GM20431 (cell line): Measurements from ENCODE around the gene NUP85.
"Not testable (repeated sequence)": the region's sequence is repeated elsewhere in the genome, so short reads cannot be mapped to it uniquely, and the experiment has no call there.

Experiments used
- in situ Hi-C: fragments of 300-500 bp; cut with MseI, MboI; formaldehyde crosslinking; loops from one replicate; pipeline ENCODE4 v1.15.0; 2020; ENCODE audit warnings: low sequenced_read_pairs; ENCODE audit not compliant: unreplicated experiment

NUP85 gene

DNA sequence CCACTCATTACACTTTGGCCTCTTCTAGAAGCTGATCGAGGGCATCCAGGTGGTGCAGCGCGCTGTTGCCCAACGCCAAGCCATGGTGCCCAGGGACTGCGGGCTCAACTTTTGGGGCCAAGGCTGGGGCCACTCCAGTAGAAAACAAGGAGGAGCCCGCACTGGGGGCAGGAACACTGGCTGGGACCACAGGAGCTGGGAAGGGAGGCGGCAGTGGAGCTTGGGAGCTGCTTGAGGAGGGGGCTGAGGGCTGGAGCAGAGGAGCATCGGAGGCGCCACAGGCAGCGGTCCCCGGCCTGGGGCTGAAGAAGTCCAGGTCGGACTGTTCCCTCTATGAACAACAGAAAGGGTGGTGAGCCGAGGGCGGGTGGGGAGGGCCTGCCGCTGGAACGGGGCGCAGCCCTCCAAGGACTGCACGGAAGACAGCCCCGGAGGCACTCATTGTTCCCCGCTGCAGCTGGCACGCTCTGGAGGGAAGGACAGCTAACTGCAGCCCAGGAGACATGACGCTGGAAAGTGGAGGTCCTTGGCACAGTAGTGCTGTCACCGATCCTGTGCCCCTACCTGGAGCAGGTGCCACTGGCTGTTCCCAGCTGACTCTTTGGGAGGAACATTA lies 34.4 kb downstream of the NUP85 start:
- in situ Hi-C loops = no loop called here

DNA sequence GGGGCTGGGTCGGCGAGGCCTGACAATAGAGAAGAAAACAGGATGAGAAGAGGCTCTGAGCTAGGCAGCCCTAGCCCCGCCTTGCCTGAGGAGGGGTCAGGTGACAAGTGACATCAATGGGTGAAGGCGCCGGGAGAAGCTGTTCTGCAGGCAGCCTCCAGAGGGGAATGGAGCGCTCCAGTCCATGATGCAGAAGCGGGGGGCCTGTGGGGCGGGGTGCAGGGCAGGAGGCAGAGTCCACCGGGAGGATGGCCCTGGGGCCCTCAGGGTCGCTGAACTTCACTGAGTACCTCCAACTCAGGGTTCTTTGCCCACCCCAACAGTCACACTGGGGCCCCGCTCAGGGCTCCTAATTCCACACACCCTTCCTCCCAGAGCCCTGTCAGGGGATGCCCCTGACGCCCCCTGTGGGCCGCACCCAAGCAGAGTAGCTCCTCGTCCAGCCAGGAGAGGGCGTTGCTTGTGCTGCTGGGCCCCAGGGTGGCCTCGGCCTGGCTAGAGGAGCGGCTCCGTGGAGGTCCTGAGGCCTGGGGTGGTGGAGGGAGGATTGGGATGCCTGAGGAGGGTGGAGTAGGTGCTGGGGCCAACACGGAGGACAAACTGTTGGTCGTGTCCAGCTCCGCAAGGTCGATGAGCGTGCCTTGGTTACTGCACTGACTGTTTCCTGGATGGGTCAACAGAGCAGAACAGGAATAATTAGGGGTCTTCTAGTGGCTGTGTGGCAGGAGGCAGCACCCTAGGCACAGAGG lies 35.1 kb downstream of the NUP85 start:
- in situ Hi-C loops = no loop called here

DNA sequence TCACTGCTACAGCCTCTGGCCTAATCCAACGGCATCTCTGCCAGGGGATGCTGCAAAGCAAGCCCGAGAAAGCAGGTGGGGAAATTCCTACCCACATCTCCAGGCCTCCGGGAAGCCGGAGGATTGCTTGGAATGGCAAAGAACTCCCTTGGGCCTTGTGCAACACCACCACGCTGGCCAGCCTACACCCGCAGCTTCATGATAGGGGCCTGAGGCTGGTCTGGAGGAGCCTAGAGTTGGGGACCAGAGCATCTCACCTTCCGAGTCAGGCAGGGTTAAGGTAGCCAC lies 35.6 kb downstream of the NUP85 start:
- in situ Hi-C loops = no loop called here

DNA sequence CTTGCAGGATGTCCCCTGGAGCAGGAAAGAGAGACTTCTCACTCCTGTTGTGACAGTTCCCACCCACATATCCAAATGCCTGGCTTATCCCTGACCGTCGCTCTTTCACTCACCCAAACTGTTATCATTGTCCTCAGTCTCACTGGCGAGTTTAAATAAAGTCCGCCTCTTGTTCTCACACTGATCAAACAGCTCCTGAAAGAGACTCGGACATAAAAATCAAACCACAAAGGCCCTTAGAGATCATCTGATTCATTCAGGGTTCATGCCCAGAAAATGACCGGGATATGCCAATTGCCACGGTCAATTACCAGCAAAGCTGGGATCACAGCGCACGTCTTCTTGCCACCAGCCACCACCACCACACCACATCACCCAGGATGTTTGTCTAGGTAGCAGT lies 36.0 kb downstream of the NUP85 start:
- in situ Hi-C loops = no loop called here

DNA sequence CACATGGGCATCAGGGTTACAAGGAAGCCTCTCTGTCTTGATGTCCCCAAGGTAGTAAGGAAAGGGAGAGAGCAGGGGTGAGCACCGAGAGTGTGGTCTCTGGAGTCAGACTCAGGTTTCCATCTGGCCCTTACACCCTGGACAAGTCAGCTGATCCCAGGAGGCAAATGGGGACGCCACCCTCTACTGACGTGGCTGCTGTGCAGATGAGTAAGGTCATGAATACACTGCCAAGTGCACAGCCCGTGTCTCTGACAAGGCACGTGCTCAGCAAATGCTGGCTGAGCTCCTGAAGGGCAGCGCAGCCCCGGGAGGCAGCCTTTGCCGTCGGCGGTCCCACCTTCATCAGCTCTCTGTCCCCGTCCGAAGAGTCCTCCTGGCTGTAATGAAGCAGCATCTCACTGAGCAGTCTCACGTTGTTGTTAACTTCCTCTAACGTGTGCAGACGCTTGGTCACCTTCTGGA lies 36.5 kb downstream of the NUP85 start:
- in situ Hi-C loops = no loop called here

DNA sequence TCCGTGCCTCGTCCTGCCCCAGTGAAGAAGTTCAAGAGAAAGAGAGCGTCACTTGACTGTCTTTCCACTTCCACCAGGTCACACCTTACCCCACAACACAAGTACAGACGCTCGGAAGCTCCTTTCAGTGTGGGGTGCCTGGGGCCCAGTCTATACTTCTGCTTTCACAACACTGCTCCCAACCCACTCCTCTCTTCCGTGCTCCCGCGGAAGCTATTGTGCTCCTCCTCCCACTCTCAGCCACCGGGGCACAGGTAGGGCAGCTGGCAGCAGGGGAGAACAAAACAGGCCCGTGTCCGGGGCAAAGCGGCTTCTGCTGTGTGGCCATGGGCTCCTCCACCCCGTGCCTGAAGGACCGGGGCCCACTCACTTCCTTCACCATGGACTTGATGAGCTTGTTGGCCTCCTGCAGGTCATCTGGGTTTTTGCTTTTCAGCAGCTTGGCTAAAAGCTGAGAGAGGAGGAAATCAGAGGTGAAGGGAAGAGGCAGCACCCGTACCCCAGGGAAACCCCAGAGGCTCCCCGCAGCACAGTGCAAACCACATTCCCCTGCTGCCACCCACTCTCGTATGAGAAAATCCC lies 37.1 kb downstream of the NUP85 start:
- in situ Hi-C loops = no loop called here

DNA sequence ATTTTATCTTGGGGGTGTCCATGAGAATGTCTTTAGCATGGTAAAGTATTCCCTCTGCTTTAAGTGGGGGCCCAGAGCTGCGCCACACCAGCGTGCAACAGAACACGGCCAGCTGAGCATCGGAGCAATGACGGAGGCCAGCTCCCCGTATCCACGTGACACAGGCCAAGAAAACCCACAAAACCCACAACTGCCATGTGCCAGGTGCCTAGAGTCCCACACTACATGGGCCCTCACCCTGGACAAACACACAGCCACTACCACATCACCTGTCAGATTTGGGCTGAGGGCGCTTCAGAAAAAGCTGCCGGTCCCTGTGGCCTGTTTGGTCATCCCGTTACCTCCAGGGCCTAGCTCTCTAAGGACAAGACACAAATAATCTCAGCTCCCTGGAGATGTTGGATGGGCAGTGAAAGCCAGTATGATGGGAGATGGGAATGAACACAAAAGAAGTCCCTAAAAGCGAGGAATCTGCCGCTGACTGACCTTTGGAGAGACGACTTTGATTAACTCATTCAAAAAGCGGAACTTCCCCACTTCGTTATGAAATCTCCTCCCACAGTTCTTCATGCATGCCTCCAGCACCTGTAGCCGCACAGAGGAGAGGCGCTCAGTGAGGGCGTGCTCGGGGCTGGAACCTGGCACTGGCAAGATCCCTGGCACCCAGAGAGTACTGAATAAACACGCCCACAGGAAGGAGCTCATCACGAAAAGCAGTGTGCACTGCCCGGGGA lies 38.8 kb downstream of the NUP85 start:
- in situ Hi-C loops = no loop called here

DNA sequence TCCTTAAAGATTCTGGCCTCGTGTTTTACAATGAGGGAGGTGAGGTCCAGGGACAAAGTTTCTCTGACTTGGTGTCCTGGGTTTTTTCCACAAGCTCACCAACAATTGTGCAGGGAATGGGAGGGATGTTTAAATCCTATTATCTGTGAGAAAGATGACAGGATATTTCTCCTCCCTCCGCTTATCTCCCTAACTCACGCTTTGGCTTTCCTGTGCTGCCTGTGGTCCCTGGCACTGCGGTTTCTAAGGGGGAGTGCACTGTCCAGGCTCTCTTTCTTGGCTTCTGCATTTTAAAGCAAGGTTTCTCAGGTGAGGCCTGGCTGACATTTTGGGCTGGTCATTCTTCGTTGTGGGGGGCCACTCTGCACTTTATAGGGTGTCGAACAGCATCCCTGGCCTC lies 39.5 kb downstream of the NUP85 start:
- in situ Hi-C loops = no loop called here

DNA sequence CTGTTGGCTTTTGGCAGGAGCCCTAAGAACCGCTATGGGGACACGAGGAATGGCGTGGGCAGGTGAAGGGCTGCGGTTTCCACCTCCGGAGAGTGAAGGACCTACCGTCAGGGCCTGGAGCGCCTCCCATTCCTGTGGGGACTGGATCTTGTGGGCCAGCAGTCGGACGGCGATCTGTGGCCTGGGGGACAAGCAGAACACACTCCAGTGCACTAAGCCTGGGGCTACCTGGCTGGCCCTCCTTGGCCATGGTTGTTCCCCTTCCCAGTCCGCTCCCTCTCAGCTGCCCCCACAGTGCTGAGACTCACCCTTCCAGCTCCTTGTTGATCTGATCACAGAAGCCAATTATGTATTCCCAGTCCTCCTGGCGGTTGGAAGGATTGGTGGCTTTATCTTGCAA lies 40.9 kb downstream of the NUP85 start:
- in situ Hi-C loops = no loop called here

DNA sequence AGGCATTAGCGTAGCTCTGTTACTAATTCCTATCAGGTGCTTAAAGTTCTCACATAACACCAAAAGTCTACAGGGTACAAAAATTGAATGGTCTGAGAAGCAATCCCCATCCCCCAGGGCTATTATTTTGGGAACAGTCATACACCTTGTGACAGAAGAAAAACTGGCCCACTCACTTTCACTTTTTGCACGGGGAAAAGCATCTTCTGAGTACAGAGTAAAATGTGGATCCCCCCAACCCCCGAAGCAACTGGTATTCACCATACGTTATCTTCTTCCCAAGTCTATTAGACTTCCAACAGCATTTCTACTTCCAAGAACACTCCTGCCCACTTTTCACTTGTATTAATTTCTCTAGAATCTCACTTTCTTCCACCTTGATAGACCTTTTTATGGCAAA lies 44.1 kb downstream of the NUP85 start:
- in situ Hi-C loops = no loop called here

DNA sequence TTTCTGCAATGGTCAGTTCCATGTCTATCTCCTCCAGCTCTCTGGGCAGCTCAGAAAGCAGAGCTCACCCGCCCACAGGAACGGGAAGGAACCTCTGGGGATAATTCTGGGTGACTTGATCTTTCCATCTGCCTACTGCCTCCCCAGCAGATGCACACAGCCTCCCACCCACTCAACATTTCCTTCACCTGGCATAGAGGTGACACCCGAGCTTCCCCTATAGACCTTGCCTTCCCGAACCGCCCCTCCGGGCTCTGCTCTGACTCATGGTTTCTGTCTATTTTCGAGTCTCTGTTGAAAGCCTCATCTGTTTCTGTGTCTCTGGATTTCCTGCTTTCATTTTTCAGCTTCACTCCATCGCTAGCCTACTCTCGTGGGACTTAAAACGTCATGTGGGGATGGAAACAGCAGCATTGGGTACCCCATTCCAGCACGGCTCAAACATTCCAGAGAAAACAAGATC lies 44.6 kb downstream of the NUP85 start:
- in situ Hi-C loops = no loop called here

DNA sequence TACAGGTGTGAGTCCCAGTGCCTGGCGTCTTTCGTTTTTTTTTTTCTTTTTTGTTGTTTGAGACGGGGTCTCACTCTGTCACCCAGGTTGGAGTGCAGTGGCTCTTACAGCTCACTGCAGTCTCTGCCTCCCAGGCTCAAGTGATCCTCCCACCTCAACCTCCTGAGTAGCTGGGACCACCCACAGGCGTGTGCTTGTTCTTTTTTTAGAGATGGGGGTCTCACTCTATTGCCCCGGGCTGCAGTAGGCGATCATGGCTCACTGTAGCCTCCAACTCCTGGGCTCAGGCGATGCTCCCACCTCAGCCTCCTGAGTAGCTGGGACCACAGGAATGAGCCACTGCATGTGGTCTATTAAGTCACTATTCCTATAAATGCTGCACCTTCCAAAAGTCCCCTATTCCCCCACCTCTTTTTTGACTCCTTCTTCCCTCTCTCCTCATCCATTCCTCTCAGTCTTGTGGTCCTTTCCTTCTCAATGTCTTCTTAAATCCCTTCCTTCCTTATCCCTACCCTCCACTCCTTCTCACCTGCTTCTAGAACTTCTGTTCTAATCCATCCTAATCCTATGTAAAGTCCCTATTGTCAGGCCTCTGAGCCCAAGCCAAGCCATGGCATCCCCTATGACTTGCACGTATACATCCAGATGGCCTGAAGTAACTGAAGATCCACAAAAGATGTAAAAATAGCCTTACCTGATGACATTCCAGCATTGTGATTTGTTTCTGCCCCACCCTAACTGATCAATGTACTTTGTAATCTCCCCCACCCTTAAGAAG lies 46.7 kb downstream of the NUP85 start:
- in situ Hi-C loops = no loop called here

DNA sequence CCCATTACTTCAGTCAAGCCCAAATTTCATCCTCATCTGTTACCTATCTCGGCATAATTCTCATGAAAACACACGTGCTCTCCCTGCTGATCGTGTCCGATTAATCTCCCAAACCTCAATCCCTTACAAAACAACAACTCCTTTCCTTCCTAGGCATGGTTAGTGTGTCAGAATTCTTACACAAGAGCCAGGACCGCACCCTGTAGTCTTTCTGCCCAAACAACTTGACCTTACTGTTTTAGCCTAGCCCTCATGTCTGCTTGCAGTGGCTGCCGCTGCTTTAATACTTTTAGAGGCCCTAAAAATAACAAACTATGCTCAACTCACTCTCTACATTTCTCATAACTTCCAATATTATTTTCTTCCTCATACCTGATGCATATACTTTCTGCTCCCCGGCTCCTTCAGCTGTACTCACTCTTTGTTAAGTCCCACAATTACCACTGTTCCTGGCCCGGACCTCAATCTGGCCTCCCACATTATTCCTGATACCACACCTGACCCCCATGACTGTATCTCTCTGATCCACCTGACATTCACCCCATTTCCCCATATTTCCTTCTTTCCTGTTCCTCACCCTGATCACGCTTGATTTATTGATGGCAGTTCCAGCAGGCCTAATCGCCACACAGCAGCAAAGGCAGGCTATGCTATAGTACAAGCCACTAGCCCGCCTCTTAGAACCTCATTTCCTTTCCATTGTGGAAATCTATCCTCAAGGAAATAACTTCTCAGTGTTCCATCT lies 50.6 kb downstream of the NUP85 start:
- in situ Hi-C loops = not testable (repeated sequence)

DNA sequence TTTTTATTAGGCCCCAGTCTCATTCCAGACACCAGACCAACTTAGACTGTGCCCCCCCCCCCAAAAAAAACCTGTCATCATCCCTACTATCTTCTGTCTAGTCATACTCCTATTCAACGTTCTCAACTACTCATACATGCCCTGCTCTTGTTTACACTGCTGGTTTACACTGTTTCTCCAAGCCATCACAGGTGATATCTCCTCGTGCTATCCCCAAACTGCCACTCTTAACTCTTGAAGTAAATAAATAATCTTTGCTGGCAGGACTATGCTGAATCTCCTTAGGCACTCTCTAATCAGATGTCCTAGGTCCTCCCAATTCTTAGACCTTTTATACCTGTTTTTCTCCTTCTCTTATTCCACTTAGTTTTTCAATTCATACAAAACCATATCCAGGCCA lies 51.7 kb downstream of the NUP85 start:
- in situ Hi-C loops = not testable (repeated sequence)

DNA sequence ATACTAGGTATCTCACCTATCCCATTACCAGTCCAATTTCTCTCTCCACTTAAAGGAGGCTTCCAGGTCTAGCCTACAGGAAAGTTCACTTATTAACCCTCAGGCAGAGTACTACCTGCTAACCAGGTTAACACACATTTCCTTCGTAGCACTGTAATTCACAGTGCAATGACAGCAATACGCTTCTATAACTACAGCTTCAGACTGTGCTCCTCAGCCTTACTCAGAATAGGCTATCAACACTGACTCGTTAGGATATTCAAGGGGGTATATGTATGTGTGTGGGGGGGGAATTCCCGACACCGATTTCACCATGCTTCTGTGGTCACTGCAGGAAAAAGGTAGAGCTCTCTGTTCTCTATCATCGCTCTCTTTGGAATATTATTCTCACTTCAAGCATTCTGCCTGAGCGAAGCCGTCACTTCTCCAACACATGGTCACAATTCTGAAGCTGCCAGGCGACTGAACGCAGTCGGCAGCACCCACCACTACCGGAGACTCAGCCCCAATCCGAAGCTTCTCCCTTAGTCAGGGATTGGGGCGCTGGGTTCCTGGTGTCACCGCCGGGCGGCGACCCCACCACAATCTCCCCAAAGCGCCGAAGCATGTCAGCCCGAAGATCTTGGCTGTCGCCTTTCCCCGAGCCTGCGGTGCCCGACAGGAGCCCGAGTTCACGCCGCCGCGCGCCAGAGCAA lies 55.3 kb downstream of the NUP85 start:
- in situ Hi-C loops = no loop called here

DNA sequence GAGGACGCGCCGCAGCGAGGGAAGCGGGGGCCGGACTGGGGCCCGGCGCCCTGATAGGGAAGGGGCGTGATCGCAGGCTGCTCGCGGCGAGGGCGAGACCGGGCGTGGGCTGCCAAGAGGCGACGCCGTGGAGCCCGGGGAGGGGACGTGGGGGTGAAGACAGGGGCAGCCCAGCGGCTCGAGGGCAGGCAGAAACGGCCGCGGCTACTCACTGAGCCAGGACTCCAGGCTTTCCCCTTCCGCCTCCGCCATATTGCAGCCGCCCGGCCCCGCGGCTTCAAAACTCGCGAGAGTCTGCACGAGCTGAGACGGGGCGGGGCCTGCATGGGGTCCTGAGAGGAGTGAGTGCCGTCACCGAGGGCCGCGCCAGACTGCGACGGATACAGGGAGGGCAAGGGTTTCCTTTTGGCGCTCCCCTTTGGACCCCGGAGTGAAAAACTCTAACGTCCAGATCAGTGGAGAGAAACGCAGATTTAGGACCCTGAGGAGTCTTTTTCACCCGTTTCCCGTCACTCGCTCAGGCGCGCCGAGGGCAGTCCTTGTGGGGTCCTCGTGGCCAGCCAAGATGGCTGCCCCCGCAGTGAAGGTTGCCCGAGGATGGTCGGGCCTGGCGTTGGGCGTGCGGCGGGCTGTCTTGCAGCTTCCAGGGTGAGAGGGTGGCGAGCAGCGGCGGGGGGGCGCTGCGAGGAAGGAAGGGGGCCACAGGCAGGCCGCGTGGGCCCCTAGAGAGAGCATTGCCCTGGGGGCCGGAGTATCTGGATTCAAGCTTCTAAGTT lies 56.0 kb downstream of the NUP85 start, which contains the start of the genes GGA3 and MRPS7:
Gene GGA3 (minus strand): TSS at position 271 of the 776 bp plus-strand sequence. CDS start 19 bp downstream, at position 252.
Gene MRPS7 (plus strand): TSS at position 544 of the 776 bp plus-strand sequence. CDS start 22 bp downstream, at position 566.
- in situ Hi-C loops = no loop called here

DNA sequence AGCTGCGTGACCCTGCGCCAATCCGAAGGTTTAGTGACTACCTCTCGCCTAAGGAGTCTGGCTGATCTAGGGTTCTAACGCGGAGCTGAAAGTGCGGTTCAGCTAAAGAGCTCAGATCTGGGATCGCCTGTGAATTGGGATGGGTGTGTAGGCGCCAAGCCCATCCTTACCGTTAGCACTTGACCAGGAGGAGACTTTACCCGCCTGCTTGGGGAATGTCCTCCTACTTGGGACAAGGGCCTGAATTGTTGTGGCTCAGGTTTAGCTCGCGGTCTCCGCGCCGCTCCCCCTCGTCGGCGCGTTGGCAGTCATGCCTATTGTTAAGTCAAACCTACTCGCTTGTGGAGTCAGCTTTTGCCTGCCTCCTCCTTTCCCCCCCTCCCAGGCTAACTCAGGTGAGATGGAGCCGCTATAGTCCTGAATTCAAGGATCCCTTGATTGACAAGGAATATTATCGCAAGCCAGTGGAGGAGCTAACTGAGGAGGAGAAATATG lies 56.7 kb downstream of the NUP85 start:
- in situ Hi-C loops = no loop called here

DNA sequence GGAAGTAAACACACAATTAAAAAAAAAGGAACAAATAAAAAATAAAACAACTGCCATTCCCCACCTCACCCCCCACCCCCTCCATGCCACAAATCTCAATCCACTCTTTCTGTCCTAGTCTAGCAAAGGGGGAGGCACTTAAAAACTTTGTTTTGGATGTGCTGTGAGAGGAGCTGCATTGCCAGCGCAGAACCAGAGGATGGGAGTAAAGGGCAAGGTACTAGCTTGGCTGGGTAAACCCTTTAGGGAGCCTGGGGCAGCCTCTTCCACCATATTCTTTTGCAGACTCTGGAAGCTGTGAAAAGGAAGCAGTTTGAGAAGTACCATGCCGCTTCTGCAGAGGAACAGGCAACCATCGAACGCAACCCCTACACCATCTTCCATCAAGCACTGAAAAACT lies 57.6 kb downstream of the NUP85 start:
- in situ Hi-C loops = no loop called here
